ENCODE data around the gene ELF4. TPM values are rescaled to one million over a fixed set of nuclear protein-coding genes. Genes with fewer than 3 reads are reported as not detected.

The ELF4 gene
- total and polyA plus RNA-seq, 10 of the 15 experiments (the other 5 are each of a cell fraction or from before 2014, with no cell fraction given) = 4.0 to 36.7 (median 22.6) TPM

DNA sequence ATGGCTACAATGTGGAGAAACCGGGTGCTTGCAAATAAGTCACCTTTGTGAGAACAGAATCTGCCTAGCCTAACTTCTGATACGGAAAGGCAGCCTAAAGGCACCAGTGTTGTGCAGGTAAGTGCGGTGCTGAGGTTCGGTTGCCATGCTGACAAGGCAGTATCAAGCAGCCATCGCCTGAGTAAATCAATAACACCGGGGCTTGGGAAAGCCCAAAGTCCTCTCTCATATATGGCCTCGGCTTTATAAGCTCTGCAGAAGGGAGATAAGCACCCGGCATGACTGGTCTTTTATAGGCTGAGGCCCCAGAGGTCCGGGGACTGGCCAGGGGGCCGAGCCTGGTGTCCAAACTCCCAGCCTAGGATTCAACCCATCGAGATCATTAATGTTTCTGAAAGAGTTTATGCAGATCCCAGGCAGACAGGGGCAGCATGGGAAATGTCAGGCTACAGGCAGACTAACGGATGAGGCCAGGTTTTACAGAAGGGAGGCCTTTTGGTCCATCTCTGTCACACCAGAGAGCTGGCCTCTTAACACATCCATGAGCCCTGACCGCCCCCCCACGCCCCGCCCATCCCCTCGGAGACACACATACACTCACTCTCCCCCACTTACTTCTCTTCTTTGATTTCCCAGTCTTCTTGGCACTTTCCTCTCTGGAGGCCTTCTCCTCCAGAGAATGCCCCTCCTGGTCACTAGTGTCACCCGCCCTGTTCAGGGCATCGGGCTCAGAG lies 38.5 kb downstream of the ELF4 start:
- H3K9ac ChIP-seq (ENCODE audit: control insufficient read depth, insufficient read depth, low read length) = no peak overlapping the region
- peaks cover 7 to 9% of the 10 kb centered on the region in 2 experiments; a peak in 3 of 4 replicates for H3K36me3 ChIP-seq (ENCODE audit: control insufficient read depth in 2 of 2, insufficient read depth in 2 of 2, low read length in 1 of 2)
- CTCF ChIA-PET = interaction anchor here (1.1 kb wide), 1 partner anchor 8 kb away, joined by 6 read pairs; no protein-coding TSS in a partner anchor
- H2AFZ ChIP-seq (ENCODE audit: control insufficient read depth, low read depth, low read length) = no peak overlapping the region
- H3K27me3 ChIP-seq (replicated peaks in 1 of 2; ENCODE audit: control insufficient read depth in 2 of 2, insufficient read depth in 2 of 2, low read length in 1 of 2) = no peaks in the 10 kb centered on the region; a peak in 1 of 4 replicates
- intact Hi-C loops (cut with micrococcal nuclease; ENCODE audit: unreplicated experiment) (no loop called here), in situ Hi-C loops (cut with MboI) (loop anchor here (25.0 kb wide), 1 partner anchor 459 kb away; no protein-coding TSS in a partner anchor)
- ATAC-seq (no peak), DNase-seq (ENCODE audit: low read depth, low spot score) (no peak), FAIRE-seq (no peak)
- SMC1A ChIA-PET (ENCODE audit: uncharacterized antibody, unreplicated experiment) = no interaction called here
- RAD21 ChIA-PET (ENCODE audit: unreplicated experiment) = no interaction called here
- no peaks in the 10 kb centered on the region for H3K9me3 ChIP-seq (replicated peaks; ENCODE audit: control insufficient read depth, insufficient read depth, low read length)
- H3K27ac ChIP-seq (ENCODE audit: control insufficient read depth, insufficient read depth) = no peak overlapping the region
- no peaks in the 10 kb centered on the region for H4K20me1 ChIP-seq (ENCODE audit: control insufficient read depth, insufficient read depth)
- H3K4me2 ChIP-seq (ENCODE audit: control insufficient read depth, insufficient read depth) = no peak overlapping the region
- WGBS (ENCODE audit: insufficient coverage, insufficient replicate concordance, low lambda C conversion rate, missing lambda C conversion rate) = 64% methylated on average over 18 of the region's 18 CpGs
- no peaks in the 10 kb centered on the region for H3K79me2 ChIP-seq (ENCODE audit: control insufficient read depth, insufficient read depth, low read length)
- POLR2A ChIA-PET = no interaction called here
- no peaks in the 10 kb centered on the region for H3K4me1 ChIP-seq (ENCODE audit: control insufficient read depth, insufficient read depth, low read length)
- no peak overlapping the region for H3K4me3 ChIP-seq
- TF ChIP-seq, protein P1, sequence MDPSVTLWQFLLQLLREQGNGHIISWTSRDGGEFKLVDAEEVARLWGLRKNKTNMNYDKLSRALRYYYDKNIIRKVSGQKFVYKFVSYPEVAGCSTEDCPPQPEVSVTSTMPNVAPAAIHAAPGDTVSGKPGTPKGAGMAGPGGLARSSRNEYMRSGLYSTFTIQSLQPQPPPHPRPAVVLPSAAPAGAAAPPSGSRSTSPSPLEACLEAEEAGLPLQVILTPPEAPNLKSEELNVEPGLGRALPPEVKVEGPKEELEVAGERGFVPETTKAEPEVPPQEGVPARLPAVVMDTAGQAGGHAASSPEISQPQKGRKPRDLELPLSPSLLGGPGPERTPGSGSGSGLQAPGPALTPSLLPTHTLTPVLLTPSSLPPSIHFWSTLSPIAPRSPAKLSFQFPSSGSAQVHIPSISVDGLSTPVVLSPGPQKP (IDR thresholded peaks at IDR 0.05; ENCODE audit: low read depth, low read length) = no peak
- TF ChIP-seq LARP7 (IDR thresholded peaks at IDR 0.05) (no peak), TCF7 (IDR thresholded peaks at IDR 0.05; ENCODE audit: borderline replicate concordance) (no peak), HDAC2 (IDR thresholded peaks at IDR 0.05) (no peak), ZNF217 (IDR thresholded peaks at IDR 0.05) (no peak)
- BruUV-seq (replicated peaks) = no TSS peak

All from GM12878 (cell line).